K562 (cell line): ENCODE results near the gene ANKRD60. TPM values are rescaled to one million over a fixed set of nuclear protein-coding genes. Genes with fewer than 3 reads are reported as not detected.

Experiments used
- L3MBTL2 ChIP-seq: fragments of 450-650 bp; IDR thresholded peaks from 2 replicates; pipeline ENCODE4 v1.6.1; 2016; ENCODE audit warnings: mild to moderate bottlenecking, moderate library complexity
- RAD51 ChIP-seq: fragments of 450-650 bp; IDR thresholded peaks from 2 replicates; pipeline ENCODE4 v1.7.1; 2016; ENCODE audit warnings: low read depth, mild to moderate bottlenecking, borderline replicate concordance
- TOE1 ChIP-seq, 2 experiments: fragments of 450-650 bp in 1 of 2; sonication (generic) in 1 of 2; formaldehyde crosslinking in 1 of 2; IDR thresholded peaks; 2 replicates each; pipeline versions ENCODE4 v1.7.1 to v1.8.0; 2016 to 2022; ENCODE audit warnings: borderline replicate concordance in 2 of 2, mild to moderate bottlenecking in 2 of 2, antibody characterized with exemption in 1 of 2, inconsistent platforms in 1 of 2, low read depth in 1 of 2, missing genetic modification reagents in 1 of 2, moderate library complexity in 1 of 2
- ZNF24 ChIP-seq: fragments of 450-650 bp; IDR thresholded peaks from 2 replicates; pipeline ENCODE4 v1.6.1; 2016
- ZNF583 ChIP-seq: fragments of 250-450 bp; sonication (Bioruptor Pico); IDR thresholded peaks from 2 replicates; pipeline ENCODE4 v1.4.0; 2020
- polyA plus RNA-seq, 8 experiments: library from polyadenylated mRNA; depleted of rRNA in 4 of 8; stranded (reverse) in 5 of 8; unstranded in 3 of 8; fragments of >200 nt; fragmentation: Nextera tagmentation in 2 of 8; fragmentation: Illumina TruSeq in 1 of 8; extraction: Ambion mirVana in 2 of 8; extraction: Trizol in 1 of 8; gene quantifications; 2 replicates each; pipeline versions ENCODE4 v1.2.1 to v1.2.3, GENCODE V29; 2011 to 2014; ENCODE audit warnings: inconsistent platforms in 1 of 8, missing spikeins in 1 of 8
- total RNA-seq, 7 experiments: library from RNA; depleted of rRNA in 6 of 7; stranded (reverse); fragments of >200 nt in 6 of 7; fragmentation: Illumina TruSeq in 2 of 7; extraction: Trizol in 2 of 7; gene quantifications; 2 replicates each; pipeline versions ENCODE4 v1.2.1 to v1.2.3, GENCODE V29; 2011 to 2021; ENCODE audit warnings: low replicate concordance in 1 of 7
- TF ChIP-seq, protein P1 (sequence below): fragments of 450-650 bp; IDR thresholded peaks from 2 replicates; pipeline ENCODE4 v1.6.1; 2018; ENCODE audit not compliant: partially characterized antibody
- TF ChIP-seq, protein P2 (sequence below): sonication (generic); formaldehyde crosslinking; IDR thresholded peaks from 2 replicates; pipeline ENCODE4 v1.9.0; 2022; ENCODE audit warnings: mild to moderate bottlenecking, missing genetic modification reagents
- TF ChIP-seq, protein P3 (sequence below): fragments of 450-650 bp; formaldehyde crosslinking; IDR thresholded peaks from 2 replicates; pipeline ENCODE4 v1.4.0; 2020; ENCODE audit warnings: mild to moderate bottlenecking, moderate library complexity

ANKRD60 gene
- total and polyA plus RNA-seq, 9 of the 15 experiments (the other 6 are each of a cell fraction or from before 2014, with no cell fraction given): not detected

DNA sequence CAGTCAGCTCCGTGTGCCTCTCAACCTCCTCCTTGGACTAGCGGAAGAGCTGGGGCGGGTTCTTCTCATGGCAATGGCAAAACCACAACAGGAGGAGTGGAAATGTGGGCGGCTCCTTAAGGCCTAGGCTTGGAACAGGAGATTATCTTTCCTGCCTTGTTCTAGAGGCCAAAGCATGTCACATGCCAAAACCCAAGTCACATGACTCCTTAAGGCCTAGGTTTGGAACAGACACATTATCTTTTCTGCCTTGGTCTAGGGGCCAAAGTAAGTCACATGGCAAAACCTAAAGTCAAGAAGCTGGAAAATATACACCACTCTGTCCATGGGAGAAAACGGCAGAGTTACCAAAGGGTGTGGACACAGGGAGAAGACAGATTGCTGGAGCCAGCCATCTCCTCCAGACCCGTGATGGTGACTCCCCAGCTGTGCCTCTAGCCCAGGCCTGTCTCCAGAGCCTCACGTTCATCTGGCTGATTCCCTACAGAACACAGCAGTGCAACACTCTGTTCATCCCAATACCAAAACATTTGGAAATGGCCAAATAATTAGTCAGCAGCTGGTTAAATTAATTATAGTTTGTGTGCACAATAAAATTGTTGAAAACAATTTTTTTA lies 34.2 kb downstream of the ANKRD60 start (continued):
- TF ChIP-seq, protein P1, sequence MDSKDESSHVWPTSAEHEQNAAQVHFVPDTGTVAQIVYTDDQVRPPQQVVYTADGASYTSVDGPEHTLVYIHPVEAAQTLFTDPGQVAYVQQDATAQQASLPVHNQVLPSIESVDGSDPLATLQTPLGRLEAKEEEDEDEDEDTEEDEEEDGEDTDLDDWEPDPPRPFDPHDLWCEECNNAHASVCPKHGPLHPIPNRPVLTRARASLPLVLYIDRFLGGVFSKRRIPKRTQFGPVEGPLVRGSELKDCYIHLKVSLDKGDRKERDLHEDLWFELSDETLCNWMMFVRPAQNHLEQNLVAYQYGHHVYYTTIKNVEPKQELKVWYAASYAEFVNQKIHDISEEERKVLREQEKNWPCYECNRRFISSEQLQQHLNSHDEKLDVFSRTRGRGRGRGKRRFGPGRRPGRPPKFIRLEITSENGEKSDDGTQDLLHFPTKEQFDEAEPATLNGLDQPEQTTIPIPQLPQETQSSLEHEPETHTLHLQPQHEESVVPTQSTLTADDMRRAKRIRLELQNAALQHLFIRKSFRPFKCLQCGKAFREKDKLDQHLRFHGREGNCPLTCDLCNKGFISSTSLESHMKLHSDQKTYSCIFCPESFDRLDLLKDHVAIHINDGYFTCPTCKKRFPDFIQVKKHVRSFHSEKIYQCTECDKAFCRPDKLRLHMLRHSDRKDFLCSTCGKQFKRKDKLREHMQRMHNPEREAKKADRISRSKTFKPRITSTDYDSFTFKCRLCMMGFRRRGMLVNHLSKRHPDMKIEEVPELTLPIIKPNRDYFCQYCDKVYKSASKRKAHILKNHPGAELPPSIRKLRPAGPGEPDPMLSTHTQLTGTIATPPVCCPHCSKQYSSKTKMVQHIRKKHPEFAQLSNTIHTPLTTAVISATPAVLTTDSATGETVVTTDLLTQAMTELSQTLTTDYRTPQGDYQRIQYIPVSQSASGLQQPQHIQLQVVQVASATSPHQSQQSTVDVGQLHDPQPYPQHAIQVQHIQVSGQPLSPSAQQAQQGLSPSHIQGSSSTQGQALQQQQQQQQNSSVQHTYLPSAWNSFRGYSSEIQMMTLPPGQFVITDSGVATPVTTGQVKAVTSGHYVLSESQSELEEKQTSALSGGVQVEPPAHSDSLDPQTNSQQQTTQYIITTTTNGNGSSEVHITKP: no peak
- TF ChIP-seq ZNF24 (no peak), L3MBTL2 (peak; percentile 58), ZNF583 (CRISPR knock-in tag) (0 out of 2 replicates have a peak, but pooled peaks have one; percentile 33), RAD51 (peak; percentile 86), TOE1 (IDR thresholded peaks at IDR 0.05; ENCODE audit: borderline replicate concordance) (peak; percentile 81), TOE1 (CRISPR knock-in tag; IDR thresholded peaks at IDR 0.05; ENCODE audit: borderline replicate concordance, low read depth) (no peak)
- TF ChIP-seq, protein P2, sequence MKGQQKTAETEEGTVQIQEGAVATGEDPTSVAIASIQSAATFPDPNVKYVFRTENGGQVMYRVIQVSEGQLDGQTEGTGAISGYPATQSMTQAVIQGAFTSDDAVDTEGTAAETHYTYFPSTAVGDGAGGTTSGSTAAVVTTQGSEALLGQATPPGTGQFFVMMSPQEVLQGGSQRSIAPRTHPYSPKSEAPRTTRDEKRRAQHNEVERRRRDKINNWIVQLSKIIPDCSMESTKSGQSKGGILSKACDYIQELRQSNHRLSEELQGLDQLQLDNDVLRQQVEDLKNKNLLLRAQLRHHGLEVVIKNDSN (CRISPR knock-in tag): peak; percentile 72
- TF ChIP-seq, protein P3, sequence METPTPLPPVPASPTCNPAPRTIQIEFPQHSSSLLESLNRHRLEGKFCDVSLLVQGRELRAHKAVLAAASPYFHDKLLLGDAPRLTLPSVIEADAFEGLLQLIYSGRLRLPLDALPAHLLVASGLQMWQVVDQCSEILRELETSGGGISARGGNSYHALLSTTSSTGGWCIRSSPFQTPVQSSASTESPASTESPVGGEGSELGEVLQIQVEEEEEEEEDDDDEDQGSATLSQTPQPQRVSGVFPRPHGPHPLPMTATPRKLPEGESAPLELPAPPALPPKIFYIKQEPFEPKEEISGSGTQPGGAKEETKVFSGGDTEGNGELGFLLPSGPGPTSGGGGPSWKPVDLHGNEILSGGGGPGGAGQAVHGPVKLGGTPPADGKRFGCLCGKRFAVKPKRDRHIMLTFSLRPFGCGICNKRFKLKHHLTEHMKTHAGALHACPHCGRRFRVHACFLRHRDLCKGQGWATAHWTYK (CRISPR knock-in tag): no peak
